Effector CD8-positive, alpha-beta T cell (primary cell): Measurements from ENCODE around the gene STRBP.
A peak's percentile ranks its signal among the peaks of the same experiment; 100 is the strongest.
"Not testable (repeated sequence)": the region's sequence is repeated elsewhere in the genome, so short reads cannot be mapped to it uniquely, and the experiment has no call there.

Source experiments
- DNase-seq: peaks from one replicate; lab custom pipeline; 2025; lab: John Stamatoyannopoulos, UW
- total RNA-seq, 4 experiments: gene quantifications; one replicate each; lab custom pipeline; 2026; lab: John Stamatoyannopoulos, UW

Gene STRBP
- total RNA-seq, result 43.7 to 130 (median 97.0) reads per million in 4 experiments

GRCh38 chr9:123268465-123269259, at the start of gene STRBP:
STRBP (minus strand) TSS chr9:123268586; CDS start chr9:123184134, 84,452 bp downstream.
- DNase-seq, result peak; percentile 86

GRCh38 chr9:123316053-123316718, 47.8 kb upstream of the STRBP start:
- DNase-seq, result no peak

- no peak for DNase-seq
Observed at GRCh38 chr9:123315635-123316034, 47.2 kb upstream of the STRBP start.

- no peak for DNase-seq
Observed at GRCh38 chr9:123314617-123315016, 46.2 kb upstream of the STRBP start.

GRCh38 chr9:123312306-123312877, 44.0 kb upstream of the STRBP start:
- DNase-seq, result no peak

GRCh38 chr9:123311250-123311752, 42.9 kb upstream of the STRBP start:
- no peak for DNase-seq

GRCh38 chr9:123310551-123311249, 42.3 kb upstream of the STRBP start:
- DNase-seq, result no peak

GRCh38 chr9:123309611-123310010, 41.2 kb upstream of the STRBP start:
- no peak for DNase-seq

- no peak for DNase-seq
Observed at GRCh38 chr9:123305879-123306278, 37.5 kb upstream of the STRBP start.

- DNase-seq, result no peak
Observed at GRCh38 chr9:123304340-123304691, 35.9 kb upstream of the STRBP start.

GRCh38 chr9:123302348-123303214, 34.2 kb upstream of the STRBP start:
- DNase-seq, result no peak

- DNase-seq, result not testable (repeated sequence)
Observed at GRCh38 chr9:123301936-123302335, 33.5 kb upstream of the STRBP start.

GRCh38 chr9:123300554-123300953, 32.2 kb upstream of the STRBP start:
- no peak for DNase-seq

- no peak for DNase-seq
Observed at GRCh38 chr9:123299558-123300126, 31.3 kb upstream of the STRBP start.

- no peak for DNase-seq
Observed at GRCh38 chr9:123296174-123296573, 27.8 kb upstream of the STRBP start.

- no peak for DNase-seq
Observed at GRCh38 chr9:123291736-123292135, 23.4 kb upstream of the STRBP start.

- no peak for DNase-seq
Observed at GRCh38 chr9:123290764-123291163, 22.4 kb upstream of the STRBP start.

- DNase-seq, result no peak
Observed at GRCh38 chr9:123287639-123288038, 19.3 kb upstream of the STRBP start.

- no peak for DNase-seq
Observed at GRCh38 chr9:123286324-123286723, 17.9 kb upstream of the STRBP start.

GRCh38 chr9:123284656-123285055, 16.3 kb upstream of the STRBP start:
- no peak for DNase-seq

- DNase-seq, result no peak
Observed at GRCh38 chr9:123283455-123283854, 15.1 kb upstream of the STRBP start.
